Superior temporal gyrus (tissue), 1 donor: ENCODE data around the gene RAB9A.
A peak's percentile ranks its signal among the peaks of the same experiment; 100 is the strongest.
"Not testable (repeated sequence)": the region's sequence is repeated elsewhere in the genome, so short reads cannot be mapped to it uniquely, and the experiment has no call there.

Experiments
- DNase-seq: peaks from one replicate; pipeline ENCODE4 v3.0.0-alpha.2; 2016; ENCODE audit errors: extremely low spot score

The RAB9A gene

DNA sequence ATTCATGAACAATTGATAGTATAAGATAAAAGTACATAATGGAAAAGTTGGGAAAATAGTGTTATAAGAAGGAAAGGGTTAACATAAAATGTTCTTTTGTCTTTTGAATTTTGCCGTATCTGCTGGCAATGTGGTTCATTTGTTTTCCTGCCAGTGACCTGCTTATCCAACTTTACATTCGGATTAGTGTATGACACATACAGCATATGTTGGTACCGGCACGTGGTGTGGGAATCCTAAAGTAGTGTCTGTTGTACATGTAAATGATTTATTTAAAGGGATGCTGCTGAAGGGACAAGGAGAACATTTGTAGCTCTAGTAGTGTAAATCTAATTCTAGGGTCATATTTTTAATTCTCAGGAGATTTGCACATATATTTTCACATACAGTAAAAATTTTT is 11.5 kb downstream of the RAB9A start:
- DNase-seq = no peak

DNA sequence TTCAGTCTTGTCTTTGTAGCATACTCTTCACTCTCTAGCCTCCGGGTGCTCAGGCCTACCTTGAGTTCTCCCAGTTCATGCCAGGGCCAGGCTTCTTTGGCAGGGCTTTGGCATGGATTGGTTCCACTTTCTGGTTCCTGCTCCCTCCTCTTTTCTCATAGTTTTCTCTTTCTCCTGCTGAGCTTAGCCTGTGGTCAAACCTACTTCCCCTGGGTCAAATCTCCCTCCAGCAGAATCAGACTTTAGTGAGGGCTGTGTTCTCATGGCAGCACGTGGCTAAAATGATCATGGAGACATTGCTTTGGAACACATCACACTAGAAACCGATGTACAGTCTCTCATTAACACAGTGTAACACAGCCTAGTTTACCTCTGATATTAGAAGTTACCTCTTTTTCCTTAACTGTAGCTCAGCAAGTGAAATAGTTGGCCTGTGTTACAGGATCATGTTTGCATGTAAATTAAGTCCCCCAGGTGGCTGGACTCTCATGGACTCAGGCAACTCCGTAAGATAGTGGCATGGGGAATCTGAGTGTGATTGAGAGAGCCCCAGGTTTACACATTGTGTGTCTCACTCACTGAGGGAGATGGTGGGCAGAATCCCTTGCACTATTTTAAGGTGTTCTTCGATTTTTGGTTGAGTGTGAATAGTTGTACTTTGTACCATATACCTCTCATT is 13.3 kb downstream of the RAB9A start:
- DNase-seq = no peak

DNA sequence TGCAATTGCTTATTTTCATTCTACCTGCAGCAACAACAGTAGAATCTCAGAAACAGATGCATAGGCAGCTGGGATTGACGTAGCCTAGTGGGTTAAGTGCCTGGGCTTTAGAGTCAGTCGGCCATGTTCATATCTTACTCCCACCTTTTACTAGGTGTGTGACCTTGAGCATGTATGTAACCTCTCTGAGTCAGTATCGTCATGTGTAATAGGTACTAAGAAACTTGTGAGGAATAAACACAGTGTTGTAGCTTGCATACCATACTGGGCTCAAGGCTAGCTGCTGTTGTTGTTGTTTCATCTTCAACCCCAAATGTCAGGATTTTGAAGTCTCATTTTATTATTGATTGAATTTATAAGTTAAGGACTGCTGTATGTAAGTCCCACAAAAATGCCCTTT is 14.2 kb downstream of the RAB9A start:
- DNase-seq = no peak

DNA sequence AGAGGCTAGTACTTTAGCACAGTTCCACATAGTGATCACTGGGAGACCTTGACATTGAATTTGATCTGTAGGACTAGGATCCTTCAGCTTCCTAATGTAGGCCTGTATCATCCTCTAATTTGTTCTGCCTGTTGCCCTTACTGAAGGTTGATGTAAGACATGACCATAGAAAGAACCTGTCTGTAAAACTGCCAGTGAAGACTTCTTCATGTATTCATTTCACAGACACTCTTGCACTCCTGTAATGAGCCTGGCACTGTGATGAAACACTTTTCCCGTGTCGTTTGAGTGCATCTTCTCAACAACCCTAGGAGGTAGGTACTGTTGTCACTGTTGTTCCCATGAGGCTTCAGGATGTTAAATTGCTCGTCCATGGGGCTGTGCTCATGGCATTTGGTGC is 14.7 kb downstream of the RAB9A start:
- DNase-seq = no peak

DNA sequence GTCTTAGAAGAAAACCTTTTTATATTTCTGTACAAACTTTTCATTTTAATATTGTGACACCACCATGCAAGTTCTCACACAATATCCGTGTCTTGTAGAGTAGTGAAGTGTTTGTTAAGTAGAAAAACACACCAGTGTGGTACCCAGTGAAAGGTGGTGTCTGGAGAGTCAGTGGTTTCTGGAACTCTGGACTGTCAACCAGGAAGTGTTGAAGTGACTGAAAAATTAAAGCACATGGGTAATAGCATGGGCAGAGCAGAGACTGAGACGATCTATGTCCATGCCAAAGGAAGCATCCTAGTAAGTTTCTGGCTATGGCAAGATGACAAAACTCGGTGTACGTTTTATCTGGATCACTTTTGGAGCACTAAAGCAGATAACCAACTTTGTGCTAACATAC is 22.2 kb downstream of the RAB9A start:
- no peak for DNase-seq

DNA sequence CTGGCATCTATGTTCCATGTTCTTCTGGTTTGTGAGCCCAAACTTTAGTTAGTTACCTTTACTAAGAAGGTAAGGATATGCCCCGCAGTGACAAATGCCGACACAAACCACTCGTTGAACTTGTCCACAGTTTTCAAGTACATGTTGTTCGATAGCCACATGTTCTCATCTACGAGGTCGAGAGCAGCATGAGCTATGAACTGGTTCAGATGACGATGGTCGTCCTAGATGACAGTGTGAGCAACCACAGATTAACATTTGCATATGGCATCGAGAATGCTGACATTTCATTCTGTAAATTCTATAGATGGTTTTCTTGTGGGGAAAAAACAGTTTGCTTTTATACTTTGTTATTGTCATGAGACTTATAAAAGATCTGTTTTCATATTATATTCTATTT is 27.5 kb downstream of the RAB9A start:
- DNase-seq = no peak

DNA sequence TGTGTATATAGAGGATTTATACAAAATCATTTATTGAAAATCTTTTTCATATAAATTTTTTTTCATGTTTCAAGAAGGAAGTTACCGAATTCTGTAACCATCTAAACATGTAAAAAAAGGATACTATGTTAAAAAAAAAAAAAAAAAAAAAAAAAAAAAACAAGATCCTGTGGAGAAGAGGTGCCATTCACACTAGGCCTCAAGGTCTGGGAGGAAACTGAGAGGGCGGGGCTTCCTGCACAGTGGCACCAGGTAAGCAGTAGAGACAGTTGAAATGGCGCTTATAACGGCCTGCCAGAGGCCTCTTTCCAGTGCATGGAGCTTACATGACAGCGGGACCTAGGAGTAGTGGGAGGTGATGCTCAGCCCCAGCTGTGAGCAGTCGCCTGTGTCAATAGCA is 28.0 kb downstream of the RAB9A start:
- no peak for DNase-seq

DNA sequence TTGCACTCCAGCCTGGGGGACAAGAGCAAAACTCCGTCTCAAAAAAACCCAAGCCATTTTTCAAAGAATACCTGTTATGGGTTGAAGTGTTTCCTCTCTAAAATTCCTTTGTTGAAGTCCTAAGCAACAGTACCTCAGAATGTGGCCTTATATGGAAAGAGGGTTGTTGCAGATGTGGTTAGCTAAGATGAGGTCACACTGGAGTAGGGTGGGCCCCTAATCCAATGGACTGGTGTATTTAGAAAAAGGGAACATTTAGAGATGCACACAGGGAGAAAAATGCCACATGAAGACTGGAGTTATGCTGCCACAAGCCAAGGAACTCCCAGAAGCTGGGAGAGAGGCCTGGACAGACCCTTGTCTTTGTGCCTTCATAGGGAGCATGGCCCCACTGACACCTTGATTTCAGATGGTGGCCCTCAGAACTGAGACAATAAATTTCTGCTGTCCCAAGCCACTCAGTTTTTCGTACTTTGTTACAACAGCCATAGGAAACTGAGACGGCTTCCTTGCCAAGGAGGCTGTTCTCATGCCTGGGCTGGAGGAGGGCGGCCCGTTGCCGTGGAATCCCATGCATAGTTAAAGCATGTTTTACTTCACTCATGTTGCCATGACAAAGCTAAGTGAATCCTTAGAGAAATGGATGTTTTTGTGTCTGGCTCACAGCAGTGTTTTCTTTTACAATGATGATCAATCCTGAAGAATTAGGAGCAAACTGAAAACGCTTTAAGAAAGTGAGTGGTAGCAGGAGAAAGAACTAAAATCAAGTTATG is 29.0 kb downstream of the RAB9A start:
- DNase-seq = no peak

DNA sequence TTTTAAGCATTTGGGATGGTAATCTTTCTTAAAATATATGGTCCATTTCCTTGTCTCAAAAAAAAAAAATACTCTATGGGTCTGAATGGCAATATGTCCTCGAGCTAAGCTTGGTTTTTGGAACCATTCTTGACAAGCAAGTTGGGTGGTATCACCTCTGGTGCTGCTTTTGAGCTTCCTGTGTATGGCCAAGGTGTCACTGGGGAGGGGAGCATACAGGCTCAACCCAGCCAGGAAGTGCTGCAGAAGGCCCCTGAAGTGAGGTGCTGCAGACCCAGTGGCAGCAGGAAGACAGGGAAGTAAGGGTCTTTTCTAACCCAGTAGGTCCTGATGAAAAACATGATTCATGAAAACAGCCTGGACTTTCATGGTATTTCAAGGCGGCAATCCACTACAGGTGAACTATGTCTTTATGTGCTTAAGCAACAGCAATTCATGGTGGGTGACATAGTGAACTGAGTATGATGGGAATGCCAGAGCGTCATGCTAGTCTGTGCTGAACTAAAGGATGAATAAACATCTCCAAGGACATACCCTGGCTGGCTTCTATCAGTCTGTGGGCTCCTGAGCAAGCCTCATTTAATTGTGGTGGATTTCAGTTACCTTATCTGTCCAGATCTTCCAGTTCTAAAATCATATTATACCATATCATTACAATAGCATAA is 30.4 kb downstream of the RAB9A start:
- no peak for DNase-seq

DNA sequence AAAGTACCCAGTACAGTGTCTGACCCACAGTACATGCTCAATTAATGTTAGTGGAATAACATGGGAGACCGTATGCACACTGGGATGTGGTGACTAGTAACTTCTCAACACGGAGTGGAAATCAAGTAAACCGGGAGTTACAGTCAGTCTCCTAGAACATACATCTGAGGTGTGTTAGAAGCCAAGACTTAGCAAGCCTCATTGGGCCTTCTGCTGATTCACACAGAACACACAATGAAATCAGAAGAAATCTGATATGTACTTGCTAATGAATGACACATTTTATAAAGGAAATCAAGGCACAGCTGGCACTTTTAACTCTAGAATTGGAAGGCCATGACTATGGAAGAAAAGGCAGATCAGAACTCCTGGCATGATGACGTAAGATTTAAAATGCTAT is 32.4 kb downstream of the RAB9A start:
- DNase-seq = no peak

DNA sequence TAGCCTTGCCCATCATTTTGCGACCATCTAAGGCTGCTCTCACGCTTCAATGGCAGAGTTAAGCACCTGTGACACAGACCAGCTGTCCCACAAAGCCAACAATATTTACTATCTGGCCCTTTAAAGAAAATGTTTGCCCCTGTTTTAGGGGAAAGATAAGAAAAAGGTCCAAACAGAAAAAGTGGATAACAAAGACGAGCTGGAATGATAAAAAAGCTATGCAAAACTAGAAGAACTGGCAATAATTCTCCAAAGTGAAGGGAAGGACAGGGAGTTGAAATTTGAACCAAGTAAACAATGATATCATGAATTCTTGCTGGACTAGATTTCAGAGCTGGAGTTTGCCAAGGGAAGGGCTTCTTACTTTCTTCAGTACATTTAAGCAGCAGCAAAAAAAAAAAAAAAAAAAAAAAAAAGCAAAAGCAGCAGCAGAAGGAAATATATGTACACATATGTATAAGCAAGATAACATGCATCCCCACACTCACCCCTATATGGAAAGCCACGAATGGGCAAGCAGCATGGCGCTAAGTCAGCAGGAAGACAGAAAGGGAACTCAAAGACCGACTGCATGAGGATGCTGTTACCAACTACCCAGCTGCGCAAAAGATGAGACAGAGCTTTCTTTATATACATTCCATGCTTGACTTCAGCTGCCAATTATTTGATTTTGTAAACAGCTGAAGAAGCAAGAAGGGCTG is 33.0 kb downstream of the RAB9A start:
- DNase-seq = peak; percentile 45

DNA sequence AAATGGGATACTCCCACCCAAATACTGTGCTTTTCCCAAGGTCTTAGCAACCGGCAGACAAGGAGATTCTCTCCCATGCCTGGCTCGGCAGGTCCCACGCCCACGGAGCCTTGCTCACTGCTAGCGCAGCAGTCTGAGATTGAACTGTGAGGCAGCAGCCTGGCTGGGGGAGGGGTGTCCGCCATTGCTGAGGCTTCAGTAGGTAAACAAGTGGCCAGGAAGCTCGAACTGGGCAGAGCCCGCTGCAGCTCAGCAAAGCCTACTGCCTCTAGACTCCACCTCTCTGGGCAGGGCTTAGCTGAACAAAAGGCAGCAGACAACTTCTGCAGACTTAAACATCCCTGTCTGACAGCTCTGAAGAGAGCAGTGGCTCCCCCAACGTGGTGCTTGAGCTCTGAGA is 36.0 kb downstream of the RAB9A start:
- not testable (repeated sequence) for DNase-seq

DNA sequence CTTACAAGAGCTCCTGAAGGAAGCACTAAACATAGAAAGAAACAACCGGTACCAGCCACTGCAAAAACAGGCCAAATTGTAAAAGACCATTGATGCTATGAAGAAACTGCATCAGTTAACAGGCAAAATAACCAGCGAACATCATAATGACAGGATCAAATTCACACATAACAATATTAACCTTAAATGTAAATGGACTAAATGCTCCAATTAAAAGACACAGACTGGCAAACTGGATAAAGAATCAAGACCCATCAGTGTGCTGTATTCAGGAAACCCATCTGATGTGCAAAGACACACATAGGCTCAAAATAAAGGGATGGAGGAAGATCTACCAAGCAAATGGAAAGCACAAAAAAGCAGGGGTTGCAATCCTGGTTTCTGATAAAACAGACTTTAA is 37.7 kb downstream of the RAB9A start:
- DNase-seq = not testable (repeated sequence)

DNA sequence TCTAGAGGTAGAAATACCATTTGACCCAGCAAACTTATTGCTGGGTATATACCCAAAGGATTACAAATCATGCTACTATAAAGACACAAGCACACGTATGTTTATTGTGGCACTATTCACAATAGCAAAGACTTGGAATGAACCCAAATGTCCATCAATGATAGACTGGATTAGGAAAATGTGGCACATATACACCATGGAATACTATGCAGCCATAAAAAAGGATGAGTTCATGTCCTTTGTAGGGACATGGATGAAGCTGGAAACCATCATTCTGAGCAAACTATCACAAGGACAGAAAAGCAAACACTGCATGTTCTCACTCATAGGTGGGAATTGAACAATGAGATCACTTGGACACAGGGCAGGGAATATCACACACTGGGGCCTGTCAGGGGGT is 41.6 kb downstream of the RAB9A start:
- not testable (repeated sequence) for DNase-seq

DNA sequence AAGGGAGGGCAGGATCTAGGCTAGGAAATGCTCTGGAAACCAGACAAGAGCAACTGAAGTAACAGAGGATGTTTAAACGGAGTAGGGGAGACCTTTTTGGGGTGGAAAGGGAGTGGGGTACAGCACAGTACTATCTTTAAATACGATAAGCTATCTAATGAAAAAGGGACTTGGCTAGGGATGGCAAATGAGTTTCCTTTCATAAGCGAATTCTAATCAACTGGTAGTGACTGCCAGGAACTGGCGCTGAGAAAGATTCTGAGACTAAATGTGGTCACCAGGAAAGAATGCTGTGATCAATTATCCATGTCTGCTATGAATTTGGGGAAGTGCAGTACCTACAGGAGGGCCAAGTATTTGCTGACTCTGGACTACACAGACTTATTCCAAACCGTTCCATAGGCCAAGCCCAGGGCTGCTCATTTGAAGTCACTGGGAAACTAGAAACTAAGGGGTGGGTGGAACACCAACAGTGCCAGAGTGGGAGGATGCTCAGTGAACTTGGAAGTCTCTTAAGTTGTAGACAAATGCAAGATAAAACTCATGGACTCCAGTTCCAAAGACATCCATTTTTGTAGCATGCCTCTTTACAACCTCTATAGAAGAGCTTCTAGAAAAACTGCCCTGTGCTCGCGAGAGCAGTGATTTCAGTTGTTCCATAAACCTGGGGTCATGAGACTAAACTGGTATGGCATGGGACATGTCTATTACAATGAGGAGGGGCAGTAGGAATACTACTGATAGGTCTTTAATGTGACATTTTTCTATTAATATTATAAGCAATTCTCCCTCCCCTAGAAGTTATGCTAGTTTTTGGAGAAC is 43.5 kb downstream of the RAB9A start:
- DNase-seq = no peak

DNA sequence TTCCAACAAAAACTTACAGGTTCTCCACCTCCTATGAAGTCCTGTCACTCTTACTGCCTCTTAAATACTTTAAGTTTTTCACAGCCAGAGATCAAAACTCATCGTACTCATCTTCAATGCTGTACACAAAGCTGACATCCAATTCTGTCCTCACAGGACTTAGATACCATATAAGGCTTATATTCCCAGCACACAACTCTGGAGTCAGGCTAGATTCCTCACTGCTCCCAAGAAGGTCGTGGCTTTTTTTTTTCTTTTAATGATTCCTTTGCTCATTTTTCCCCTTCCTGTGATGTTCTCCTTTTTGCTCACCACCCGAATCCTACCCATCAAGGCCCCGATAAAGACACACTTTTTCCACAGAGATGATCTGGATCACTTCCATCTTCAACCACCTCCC is 44.6 kb downstream of the RAB9A start:
- no peak for DNase-seq

DNA sequence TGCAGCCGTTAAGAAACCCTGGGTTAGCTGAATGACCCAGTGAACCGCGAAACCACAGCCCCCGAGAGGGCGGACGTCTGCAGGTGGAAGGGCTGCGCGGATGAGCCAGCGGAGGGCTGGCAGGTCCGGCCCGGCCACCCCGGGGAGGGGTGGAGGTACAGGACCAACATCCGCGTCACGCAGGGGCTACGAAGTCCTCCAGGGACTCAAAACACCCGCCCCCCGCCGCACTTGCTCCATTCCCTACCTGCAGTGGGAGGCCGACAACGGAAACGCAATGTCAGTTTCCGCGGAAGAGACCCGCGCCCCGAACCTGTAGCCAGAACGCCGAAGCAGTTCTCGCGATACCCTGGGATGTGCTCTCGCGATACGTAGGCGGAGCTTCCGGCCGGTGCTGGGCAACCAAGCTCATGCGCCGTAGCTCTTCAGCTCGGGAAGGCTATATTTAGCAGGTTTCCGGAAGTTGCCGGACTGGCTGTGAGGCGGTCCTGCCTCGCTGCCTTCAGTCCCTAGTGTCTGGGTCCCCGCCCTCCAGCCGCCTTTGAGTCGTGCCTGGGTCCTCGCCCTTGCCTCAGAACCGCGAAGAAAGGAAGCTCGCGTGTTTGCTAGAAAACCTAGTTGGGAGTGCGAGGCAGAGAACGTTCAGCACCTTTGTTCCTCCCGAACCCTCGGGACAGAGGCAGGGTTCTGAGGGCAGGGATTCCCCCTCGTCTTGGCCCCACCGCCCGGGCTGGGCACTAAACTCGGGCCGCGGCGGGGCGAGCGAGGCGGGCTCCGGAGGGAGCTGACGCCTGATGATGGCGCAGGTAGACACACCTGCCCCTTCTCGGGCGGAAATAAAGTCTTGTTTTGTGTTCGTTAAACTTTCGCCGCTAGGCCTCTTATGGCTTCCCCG is 45.6 kb downstream of the RAB9A start, which contains the start of the genes OFD1 and TRAPPC2:
OFD1 (plus strand) TSS at position 471 of the 895 bp plus-strand sequence; CDS start at position 795, 324 bp downstream.
TRAPPC2 (minus strand) TSS at position 343 of the 895 bp plus-strand sequence. CDS start 14,657 bp downstream, outside the sequence.
- peak; percentile 91 for DNase-seq

DNA sequence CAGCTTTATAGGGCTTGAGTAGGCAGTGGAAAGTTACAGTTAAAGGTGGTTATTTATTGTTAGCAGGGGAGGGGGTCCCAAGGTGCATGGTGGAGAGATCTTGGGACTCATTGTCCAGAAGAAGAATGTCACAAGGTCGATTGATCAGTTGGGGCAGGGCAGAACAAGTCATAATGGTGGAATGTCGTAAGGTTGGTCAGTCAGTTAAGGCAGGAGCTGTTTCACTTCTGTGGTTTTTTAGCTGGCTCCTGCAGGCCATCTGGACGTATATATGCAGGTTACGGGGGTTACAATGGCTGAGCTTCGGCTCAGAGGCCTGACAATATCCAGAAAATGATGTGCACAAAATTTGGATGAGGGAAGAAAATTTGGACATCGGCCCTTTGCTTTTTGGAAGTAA is 52.8 kb downstream of the RAB9A start:
- no peak for DNase-seq

DNA sequence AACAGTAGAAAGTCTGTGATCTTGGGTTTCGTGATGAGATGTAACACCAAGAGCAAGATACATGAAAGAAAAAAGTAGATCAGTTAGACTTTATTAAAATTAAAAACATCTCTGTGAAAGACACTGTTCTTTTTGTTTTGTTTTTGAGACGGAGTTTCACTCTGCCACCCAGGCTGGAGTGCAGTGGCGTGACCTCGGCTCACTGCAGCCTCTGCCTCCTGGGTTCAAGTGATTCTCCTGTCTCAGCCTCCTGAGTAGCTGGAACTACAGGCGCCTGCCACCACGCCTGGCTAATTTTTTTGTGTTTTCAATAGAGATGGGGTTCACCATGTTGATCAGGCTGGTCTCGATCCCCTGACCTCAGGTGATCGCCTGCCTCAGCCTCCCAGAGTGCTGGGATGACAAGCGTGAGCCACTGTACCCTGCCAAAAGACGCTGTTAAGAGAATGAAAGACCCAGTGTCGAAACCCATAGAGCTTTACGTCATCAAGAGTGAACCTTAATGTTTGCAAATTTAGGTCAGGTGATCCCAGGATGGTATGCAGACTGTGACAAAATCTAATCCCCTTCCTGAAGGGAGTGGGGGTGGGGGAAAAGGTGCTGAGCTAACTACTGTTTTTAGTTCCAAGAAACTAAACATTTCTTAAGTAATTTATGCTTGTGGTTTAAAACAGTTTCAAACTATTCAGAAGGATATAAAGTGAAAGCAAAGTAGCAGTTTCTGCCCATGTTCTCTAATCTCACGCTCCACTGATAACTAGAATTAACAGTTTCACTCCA is 53.7 kb downstream of the RAB9A start:
- no peak for DNase-seq
